ENCODE results near the gene TOMM20.

- TF ChIP-seq POLR2AphosphoS5 (IDR thresholded peaks at IDR 0.05) = no peak
- no peak for TF ChIP-seq POLR2A (IDR thresholded peaks at IDR 0.05)
- TF ChIP-seq CTCF (IDR thresholded peaks at IDR 0.05) = no peak
Observed at GRCh38 chr1:235106457-235106856, 22.2 kb downstream of the TOMM20 start.

All from breast epithelium (tissue), 3 donors.